Measurements from ENCODE around the gene CLK1.

Gene CLK1

GRCh38 chr2:200845669-200846325 is 18.7 kb downstream of the CLK1 start:
- no peak for TF ChIP-seq ZBTB7A (IDR thresholded peaks at IDR 0.05; ENCODE audit: low read depth)
- TF ChIP-seq YY1 (IDR thresholded peaks at IDR 0.05; ENCODE audit: low read depth) = no peak
- no peak for TF ChIP-seq MAX (IDR thresholded peaks at IDR 0.05)
- TF ChIP-seq FOXM1 (IDR thresholded peaks at IDR 0.05; ENCODE audit: borderline replicate concordance, low read depth) = no peak
- TF ChIP-seq EP300 (IDR thresholded peaks at IDR 0.05; ENCODE audit: borderline replicate concordance) = no peak
- TF ChIP-seq CREB1 (IDR thresholded peaks at IDR 0.05; ENCODE audit: low read depth) = no peak
- no peak for TF ChIP-seq EGR1 (IDR thresholded peaks at IDR 0.05)
- TF ChIP-seq TEAD4 (IDR thresholded peaks at IDR 0.05) = no peak
- TF ChIP-seq, protein P1, sequence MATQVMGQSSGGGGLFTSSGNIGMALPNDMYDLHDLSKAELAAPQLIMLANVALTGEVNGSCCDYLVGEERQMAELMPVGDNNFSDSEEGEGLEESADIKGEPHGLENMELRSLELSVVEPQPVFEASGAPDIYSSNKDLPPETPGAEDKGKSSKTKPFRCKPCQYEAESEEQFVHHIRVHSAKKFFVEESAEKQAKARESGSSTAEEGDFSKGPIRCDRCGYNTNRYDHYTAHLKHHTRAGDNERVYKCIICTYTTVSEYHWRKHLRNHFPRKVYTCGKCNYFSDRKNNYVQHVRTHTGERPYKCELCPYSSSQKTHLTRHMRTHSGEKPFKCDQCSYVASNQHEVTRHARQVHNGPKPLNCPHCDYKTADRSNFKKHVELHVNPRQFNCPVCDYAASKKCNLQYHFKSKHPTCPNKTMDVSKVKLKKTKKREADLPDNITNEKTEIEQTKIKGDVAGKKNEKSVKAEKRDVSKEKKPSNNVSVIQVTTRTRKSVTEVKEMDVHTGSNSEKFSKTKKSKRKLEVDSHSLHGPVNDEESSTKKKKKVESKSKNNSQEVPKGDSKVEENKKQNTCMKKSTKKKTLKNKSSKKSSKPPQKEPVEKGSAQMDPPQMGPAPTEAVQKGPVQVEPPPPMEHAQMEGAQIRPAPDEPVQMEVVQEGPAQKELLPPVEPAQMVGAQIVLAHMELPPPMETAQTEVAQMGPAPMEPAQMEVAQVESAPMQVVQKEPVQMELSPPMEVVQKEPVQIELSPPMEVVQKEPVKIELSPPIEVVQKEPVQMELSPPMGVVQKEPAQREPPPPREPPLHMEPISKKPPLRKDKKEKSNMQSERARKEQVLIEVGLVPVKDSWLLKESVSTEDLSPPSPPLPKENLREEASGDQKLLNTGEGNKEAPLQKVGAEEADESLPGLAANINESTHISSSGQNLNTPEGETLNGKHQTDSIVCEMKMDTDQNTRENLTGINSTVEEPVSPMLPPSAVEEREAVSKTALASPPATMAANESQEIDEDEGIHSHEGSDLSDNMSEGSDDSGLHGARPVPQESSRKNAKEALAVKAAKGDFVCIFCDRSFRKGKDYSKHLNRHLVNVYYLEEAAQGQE (IDR thresholded peaks at IDR 0.05; ENCODE audit: low read depth) = no peak
- no peak for TF ChIP-seq TAF1 (IDR thresholded peaks at IDR 0.05; ENCODE audit: low read depth)
- no peak for TF ChIP-seq NFIC (IDR thresholded peaks at IDR 0.05)
- no peak for TF ChIP-seq TCF12 (IDR thresholded peaks at IDR 0.05; ENCODE audit: low read depth)
- TF ChIP-seq USF1 (IDR thresholded peaks at IDR 0.05) = no peak
- TF ChIP-seq RAD21 (IDR thresholded peaks at IDR 0.05; ENCODE audit: low read depth) = no peak
- no peak for TF ChIP-seq CEBPB (IDR thresholded peaks at IDR 0.05)

DNA sequence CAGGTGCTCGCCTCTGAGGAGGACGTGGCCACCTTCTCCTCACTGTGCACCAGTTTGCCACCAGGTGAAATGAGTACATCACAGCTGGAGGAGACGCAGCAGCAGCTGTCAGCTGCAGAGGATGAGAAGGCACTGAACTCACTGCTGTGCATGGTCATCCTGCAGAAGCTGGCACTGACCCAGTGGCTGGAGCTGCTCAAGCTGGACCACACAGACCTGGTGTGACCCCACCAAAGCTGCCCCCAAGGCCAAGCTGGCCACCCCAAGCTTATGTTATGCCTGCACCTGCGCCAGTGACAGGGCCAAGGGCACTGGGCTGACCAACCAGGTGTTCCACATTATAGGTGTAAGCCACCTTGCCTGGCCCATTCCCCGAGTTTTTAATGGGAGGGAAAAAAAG is 19.3 kb downstream of the CLK1 start:
- TF ChIP-seq EGR1 (IDR thresholded peaks at IDR 0.05) = no peak
- no peak for TF ChIP-seq USF1 (IDR thresholded peaks at IDR 0.05)
- no peak for TF ChIP-seq MAX (IDR thresholded peaks at IDR 0.05)
- TF ChIP-seq ZBTB7A (IDR thresholded peaks at IDR 0.05; ENCODE audit: low read depth) = no peak

DNA sequence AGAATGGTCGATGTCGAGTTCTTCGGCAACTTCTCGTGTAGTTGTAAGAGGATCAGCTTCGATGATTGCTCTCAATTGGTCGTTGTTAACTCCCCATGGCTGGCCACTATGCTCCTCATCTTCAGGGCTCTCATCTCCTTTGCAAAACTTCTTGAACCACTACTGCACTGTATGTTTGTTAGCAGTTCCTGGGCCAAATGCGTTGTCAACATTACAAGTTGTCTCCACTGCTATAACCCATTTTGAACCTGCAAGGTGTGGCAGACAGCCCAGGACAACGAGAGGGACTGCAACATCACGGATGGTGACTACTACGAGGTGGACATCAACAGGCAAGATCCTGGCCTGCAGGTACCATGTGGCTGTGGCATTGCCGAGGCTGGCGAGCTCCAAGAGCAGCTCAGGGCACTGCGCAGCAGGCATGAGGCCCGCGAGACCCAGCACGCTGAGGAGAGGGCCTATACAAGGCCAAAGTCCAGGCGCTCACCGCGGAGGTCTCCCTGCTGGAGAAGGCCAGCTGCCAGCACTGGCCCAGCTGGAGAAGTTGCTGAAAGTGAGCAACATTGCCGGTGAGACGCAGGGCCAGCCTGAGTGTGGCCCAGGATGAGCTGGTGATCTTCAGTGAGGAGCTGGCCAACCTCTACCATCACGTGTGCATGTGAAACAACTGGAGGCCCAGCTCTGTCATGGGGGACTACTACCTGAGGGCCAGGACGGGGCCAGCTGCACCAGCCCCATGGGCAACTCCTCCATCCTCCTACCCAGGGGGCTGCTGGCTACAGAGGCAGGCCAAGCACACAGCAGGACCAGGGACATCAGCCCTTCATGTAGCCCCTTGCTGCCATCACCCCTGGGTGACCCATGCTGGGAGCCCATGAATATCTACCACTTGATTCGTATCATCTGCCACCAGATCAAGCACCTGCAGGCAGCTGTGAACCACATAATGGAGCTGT is 20.2 kb downstream of the CLK1 start:
- TF ChIP-seq YY1 (IDR thresholded peaks at IDR 0.05; ENCODE audit: low read depth) (no peak), USF1 (IDR thresholded peaks at IDR 0.05) (no peak), EP300 (IDR thresholded peaks at IDR 0.05; ENCODE audit: borderline replicate concordance) (no peak), FOXM1 (IDR thresholded peaks at IDR 0.05; ENCODE audit: borderline replicate concordance, low read depth) (no peak), CEBPB (IDR thresholded peaks at IDR 0.05) (no peak), TAF1 (IDR thresholded peaks at IDR 0.05; ENCODE audit: low read depth) (no peak)
- TF ChIP-seq, protein P1 (IDR thresholded peaks at IDR 0.05; ENCODE audit: low read depth) = no peak

DNA sequence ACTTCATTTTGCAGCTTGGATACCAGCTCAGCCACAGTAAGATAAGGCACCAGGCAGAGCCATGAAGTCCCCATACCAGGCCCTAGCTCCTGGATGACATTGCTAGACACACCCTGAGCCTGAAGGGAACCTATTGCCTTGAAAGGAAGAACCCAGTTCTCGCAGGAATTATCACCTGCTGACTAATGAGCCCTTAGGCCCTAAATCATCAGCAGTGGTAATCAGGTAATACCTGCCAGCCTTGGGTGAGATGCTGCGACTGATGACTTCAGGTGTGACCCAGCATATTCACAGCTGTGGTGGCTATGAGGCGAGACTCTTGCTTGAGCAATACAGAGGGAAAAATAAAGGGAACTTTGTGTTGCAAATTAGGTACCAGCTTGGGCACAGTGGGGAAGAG is 24.9 kb downstream of the CLK1 start:
- TF ChIP-seq MAX (IDR thresholded peaks at IDR 0.05) = no peak
- no peak for TF ChIP-seq ZBTB7A (IDR thresholded peaks at IDR 0.05; ENCODE audit: low read depth)
- TF ChIP-seq YY1 (IDR thresholded peaks at IDR 0.05; ENCODE audit: low read depth) = no peak

DNA sequence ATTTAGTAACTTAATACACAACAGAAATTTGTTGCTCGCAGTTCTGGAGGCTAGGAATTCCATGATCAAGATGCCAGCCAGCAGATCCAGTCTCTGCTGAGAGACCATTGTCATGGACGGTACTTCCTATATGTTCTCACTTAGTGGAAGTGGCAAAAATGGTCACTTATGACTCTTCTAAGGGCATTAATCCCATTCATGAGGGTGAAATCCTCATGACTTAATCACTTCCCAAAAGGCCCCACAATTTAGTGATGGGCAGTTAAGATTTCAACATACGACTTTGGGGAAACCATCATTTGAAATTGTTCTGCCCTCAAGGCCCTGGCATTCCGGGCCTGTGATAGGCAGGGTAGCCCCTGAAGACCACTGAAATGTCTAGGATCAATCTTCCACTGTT is 29.8 kb downstream of the CLK1 start:
- no peak for TF ChIP-seq EP300 (IDR thresholded peaks at IDR 0.05; ENCODE audit: borderline replicate concordance)
- TF ChIP-seq YY1 (IDR thresholded peaks at IDR 0.05; ENCODE audit: low read depth) = no peak
- TF ChIP-seq TEAD4 (IDR thresholded peaks at IDR 0.05) = no peak
- no peak for TF ChIP-seq RAD21 (IDR thresholded peaks at IDR 0.05; ENCODE audit: low read depth)
- no peak for TF ChIP-seq FOXM1 (IDR thresholded peaks at IDR 0.05; ENCODE audit: borderline replicate concordance, low read depth)
- no peak for TF ChIP-seq USF1 (IDR thresholded peaks at IDR 0.05)
- TF ChIP-seq TCF12 (IDR thresholded peaks at IDR 0.05; ENCODE audit: low read depth) = no peak
- TF ChIP-seq TAF1 (IDR thresholded peaks at IDR 0.05; ENCODE audit: low read depth) = no peak
- no peak for TF ChIP-seq NFIC (IDR thresholded peaks at IDR 0.05)
- TF ChIP-seq EGR1 (IDR thresholded peaks at IDR 0.05) = no peak
- no peak for TF ChIP-seq CREB1 (IDR thresholded peaks at IDR 0.05; ENCODE audit: low read depth)
- no peak for TF ChIP-seq CEBPB (IDR thresholded peaks at IDR 0.05)

Data from Ishikawa (cell line).